HG03378 (cell line): Measurements from ENCODE around the gene NEDD1.

Experiments
- ATAC-seq: cut with Tn5 transposase; IDR thresholded peaks from one replicate; pipeline ENCODE4 v1.9.1; 2021; ENCODE audit warnings: mild to moderate bottlenecking, moderate library complexity; ENCODE audit not compliant: unreplicated experiment

NEDD1 gene

DNA sequence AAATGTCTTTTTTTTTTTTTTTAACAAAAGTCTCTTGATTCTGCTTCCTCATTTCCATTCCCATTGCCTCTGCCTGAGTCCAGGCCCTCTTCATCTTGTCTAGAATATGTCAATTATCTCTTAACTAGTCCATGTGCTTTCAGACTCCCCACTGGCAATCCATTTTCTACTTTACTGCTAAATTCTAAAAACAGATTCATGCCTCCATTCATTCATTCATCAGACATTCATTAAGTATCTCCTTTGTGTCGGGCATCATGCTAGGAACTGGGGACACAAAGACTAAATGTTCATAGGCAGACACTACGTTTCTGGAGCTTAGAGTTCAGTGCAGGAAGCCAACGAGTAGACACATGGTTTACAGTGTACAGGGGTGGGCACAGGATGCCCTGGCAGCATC, 9.6 kb upstream of the NEDD1 start:
- no peak for ATAC-seq

DNA sequence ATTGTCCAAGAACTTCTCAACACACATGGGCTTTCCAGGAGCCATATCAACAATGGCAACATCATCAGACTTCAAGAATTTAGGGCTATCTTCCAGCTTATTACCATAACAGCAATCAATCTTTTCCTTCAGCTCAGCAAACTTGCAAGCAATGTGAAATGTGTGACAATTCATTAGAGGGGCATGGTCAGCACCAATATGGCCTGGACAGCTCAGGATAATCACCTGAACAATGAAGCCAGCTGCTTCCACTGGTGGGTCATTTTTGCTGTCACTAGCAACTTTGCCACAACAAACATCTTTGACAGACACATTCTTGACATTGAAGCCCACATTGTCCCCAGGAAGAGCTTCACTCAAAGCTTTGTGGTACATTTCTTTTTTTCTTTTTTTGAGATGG, 5.9 kb upstream of the NEDD1 start:
- no peak for ATAC-seq

DNA sequence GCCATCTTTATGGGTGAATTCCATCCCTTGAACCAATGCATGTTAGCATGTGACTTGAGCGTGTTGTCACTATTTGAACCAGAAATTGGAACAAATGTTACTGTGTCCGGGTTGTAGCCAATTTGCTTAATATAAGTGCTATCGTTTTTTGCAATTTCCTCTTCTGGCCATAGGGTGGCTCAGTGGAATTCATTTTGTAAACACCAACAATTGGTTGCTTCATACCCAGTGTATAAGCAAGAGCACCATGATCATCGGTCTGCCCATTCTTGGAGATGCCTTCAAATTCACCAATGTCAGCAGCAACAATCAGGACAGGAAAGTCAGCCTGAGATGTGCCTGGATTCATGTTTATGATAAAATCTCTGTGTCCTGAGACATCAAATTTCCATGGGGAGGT, 5.0 kb upstream of the NEDD1 start:
- ATAC-seq = peak; percentile 43

DNA sequence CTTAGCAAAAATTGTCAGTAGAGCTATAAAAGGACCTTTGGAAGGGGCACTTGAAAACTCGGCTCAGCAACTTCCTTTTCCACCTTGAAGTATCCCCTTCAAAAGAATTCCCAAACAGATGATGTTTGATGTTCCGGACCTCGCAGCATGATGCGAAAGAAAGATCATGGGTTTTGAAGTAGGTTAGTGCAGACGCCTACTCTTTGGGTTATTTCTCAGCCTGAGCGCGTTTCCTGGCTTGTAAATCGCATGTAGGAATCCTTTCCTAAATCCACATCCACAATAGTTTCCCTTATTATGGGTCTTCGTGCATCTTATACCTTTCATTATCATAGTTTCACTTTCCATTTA, 584 bp upstream of the NEDD1 start:
- ATAC-seq = no peak

DNA sequence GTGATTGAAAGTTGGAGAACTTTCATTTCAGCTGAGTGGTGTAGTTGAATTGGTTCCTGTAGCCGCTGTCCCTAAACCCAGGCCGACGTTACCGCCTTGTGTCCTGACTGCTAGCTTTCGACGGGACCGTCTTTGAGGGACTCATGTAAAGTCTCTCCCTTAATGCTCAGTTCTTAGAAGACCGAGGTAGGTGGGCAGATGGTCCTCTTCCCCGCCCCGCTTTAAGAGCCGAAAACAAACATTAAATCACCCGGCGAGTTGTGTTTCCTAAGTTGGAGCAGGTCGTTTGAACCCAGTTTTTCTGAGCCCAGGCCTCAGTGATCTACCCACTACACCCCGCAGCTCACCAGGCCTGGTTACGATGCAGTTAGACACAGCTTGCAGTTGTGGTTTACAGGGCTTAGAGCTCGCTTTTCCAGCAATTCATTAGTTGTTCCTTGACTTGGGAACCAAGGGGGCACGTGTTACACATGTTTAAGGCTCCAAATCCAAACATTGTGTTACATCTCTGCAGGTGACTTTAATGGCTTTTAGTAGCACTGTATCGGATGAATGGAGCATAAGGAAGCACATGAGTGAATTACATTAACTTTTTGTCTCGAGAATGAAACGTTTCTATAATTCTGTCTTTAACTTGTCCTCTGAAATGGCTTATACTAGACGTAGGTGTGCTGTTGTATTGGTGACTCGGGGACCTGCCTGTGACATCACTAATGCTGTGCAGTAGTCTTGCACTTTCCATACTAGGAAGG, 790 bp downstream of the NEDD1 start:
- ATAC-seq = peak; percentile 42

DNA sequence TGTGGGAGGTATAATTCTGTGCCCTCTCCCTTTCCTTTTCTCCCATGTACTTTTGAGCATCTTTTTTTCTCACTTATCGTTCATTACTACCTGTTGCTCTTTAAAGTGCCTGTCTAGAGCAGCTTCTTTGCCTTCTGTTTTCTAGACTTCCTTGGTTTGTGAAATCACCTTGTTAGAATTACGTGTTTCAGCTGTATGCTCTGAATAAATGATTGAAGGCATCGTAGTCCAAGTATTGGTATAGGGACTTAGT, 1.3 kb downstream of the NEDD1 start:
- no peak for ATAC-seq

DNA sequence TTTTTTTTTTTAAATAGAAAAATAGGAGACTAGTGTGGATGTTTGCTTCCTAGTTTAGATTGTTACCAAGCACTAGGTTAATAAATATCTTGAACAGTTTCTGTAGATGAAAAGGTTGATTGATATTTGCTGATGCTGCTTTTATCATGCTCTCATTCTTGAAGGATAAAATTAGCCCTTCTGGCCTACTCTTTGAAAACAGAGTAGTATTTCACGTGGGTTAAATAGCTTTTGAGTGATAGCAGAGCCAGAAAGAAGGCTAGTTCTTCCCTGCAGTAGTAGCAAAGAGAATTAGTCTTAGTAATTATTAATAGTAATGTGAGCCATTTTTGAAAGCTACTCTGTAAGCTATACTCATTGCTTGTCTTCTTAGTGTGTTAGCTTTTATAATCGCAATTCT, 5.2 kb downstream of the NEDD1 start:
- ATAC-seq = no peak

DNA sequence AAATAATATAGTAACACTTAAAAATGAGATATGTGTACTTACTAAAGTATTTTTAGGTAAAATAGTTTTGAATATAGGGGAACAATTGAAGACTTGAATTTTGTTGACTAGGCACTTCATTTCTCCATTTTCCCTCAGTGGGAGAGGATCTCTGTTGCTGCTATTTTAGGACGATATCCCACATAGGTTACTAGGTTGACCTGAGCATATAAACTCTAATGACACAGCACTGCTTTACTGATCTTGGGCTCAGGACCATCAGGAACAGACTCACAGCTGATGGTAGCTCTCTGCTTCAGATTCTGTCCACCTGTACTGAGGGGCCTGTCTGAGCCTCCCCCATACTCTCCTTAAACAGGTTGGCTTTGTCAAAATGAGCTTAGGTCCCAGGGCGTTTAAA, 5.9 kb downstream of the NEDD1 start:
- ATAC-seq = no peak

DNA sequence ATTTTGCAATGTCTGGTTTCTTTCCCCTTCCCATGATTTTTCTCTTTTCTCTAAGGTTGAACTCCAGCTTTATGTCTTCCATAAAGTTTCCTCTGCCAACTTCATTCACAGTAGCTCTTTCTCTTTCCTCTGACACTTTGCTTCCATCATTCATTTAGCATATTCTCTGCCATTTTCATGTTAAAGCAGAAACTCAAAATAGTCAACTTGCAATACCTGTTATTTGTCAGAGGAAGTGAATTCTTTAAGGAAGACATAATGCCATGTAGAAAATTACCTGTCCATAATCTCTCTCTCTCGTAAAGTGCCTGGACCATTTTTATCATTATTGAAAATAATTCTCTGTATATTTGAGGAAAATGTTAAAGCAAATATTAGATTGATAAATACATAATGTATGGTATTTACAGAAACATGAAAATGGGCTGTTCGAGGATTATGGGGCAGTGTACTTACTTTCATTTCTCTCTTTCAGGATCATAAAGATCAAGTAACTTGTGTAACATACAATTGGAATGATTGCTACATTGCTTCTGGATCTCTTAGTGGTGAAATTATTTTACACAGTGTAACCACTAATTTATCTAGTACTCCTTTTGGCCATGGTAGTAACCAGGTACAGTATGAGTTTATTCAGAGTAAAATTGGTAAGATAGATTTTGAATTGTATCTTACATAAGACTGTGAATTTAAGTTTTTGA, 12.6 kb downstream of the NEDD1 start:
- ATAC-seq = no peak

DNA sequence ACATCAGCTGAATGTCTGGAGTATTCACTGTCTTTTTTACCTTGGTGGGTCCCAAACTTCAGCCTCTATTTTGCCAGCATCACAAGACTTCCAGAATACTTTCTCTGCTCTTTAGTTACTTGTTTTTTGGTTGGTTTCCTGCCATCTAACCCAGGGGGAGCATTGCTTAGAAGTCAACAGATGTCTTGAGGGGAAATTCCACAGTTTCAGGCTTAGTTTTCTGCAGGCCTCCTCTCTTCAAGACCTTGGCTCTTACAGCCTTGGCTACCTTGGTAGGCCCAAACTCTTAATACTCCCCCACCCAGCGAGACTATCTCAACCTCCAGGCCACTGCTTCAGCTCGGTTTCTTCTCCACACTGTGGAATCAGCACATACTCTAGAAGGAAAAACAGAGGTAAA, 41.7 kb downstream of the NEDD1 start:
- no peak for ATAC-seq

DNA sequence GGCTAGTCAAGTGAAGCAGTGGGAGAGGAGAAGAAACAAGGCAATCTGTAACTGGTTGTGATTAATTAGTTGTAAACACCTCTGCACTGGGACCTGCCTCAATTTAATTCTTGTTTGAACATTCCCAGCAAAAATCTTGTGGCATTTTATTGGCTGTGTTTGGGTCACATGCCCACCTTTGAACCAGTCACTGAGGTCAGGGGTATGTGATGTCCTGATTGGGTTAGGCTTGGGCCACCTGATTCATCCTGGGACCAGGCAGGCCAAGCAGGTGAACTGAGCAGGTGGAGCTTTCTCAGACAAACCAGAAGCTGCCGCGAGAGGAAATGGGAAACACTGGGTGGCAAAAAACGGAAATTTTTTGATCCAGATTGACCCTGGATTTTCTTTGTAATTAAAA, 72.5 kb downstream of the NEDD1 start:
- ATAC-seq = no peak

DNA sequence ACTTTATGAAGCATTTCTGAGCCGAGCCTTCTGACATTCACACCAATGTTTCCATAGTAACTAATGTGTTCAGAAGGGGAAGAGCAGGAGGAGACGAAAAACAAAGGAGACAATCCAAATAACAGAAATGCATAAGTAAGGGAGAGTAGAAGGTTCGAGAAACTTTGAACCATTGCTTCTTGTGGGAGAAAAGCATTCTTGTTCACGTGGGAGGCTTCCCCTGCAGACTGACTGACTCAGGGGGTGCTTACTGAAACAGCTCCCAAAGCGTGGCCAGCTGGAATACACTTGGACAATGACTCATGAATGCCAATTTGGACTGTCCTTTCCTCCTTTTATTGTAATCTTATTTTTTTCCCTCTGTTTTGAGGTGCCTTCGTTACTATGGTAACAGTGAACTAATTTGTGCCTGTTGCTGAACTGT, 73.9 kb downstream of the NEDD1 start:
- no peak for ATAC-seq

DNA sequence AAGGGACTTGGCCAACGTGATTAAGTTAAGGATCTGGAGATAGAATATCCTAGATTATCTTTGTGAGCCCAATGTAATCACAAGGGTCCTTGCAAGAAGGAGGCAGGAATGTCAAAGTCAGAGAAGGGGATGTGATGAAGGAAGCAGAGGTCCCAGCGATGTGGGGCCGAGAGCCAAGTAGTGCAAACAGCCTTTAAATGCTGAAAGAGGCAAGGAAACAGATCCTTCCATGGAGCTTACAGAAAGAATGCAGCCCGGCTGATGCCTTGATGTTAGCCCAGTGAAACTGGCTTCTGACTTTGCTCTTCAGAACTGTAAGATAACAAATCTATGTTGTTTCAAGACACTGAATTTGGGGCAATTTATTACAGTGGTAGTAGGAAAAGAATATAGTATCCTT, 74.9 kb downstream of the NEDD1 start:
- no peak for ATAC-seq

DNA sequence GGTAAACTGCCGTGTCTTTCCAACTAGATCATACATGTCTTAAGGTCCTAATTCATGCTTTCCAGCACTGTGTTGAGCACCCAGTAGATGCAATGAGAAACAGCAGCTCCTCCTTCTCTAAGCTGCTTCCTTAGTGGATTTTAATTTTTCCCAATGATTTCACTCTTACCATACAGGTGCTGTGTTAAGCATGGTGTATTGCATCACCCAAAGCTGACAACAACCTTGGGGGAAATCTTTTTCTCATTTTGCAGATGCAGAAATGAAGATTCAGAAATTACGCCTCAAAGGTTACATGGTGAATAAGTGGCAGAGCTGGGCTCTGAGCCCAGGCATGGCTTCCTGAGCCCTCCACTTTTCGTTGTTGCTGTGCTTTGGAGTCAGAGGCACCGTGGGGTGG, 75.6 kb downstream of the NEDD1 start:
- no peak for ATAC-seq

DNA sequence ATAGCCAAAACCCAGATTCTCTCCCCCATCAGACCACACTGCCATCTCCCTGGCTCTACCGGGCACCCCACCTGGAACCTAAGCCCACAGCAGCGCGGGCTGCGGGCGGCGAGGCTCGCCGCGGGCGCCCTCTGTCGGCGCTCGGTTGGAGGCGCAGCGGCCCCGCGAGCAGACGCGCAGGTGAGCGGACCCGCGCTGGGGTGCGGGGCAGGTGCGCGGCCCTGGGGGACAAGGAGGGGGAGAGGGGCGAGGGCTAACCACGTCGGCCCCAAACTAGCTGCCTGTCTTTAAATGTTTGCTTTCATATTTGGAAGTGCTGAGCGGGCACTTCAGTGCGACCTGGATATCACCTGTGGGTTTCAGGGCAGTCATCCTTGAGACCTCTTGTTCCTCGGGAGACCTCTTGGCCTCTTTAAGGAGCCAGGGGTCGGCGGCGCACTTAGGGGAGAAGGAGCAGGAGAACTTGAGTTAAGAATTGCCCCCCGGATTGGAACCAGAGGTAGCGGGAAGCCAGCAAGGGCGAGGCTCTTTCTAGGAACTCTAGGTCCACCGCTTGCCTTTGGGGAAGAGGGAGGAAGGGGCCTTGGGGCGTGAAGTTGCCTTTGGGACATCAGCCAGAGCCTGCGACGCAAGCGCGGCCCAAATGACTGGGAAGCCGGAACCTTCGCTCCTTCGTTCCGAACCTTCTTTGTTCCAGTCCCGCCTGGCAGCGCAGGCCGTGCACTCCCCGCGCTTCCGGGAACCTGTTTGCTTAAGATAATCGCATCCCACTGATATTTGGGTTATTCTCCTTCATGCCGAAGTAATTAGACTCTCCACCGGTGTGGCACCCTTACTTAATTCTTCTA, 78.7 kb downstream of the NEDD1 start:
- no peak for ATAC-seq

DNA sequence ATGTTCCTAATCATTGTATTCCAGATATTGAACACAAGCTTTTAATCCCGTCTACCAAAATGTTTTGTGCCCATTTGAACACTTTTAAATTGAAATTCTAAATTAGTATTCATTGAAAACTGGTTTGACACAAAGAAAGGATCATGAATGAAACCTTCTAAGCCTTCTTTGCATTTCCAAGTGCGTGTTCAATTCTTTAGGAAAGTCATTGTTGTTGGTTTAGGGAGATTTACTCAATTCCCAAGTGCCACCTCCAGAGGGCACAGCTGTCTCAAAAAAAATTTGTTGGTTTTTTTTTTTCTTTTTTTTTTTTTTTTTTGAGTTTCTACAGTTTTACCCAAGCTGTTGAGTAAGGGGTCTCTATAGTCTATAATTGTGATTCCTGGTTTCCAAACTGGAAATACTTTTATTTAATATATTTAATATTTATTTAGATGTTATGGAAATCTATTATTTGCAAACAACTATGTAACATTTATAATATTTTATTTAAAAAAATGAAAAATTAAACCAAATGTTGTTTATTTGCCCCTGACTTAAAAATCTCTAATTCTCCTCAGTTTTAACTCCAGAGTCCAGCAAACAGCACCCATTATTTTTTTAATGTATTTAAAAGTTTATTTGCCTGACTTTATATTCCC, 79.9 kb downstream of the NEDD1 start:
- no peak for ATAC-seq

DNA sequence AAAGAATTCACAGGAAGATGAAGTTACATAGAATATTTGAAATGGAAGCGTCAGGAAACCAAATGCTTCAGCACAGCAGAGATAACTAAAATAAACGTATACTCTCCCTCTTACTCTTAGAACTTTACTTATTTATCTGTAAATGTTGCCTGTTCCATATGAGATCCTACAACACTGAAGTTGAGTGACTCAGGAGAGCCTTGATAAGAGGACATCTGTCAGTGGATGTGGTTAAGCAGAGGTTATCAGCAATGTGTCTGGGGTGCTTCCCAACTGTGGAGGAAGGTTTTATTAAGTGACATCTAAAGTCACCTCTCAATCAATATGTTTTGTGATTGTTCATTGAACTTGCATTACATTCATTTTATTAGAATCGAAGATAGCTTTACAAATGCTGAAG, 81.9 kb downstream of the NEDD1 start:
- ATAC-seq = no peak

DNA sequence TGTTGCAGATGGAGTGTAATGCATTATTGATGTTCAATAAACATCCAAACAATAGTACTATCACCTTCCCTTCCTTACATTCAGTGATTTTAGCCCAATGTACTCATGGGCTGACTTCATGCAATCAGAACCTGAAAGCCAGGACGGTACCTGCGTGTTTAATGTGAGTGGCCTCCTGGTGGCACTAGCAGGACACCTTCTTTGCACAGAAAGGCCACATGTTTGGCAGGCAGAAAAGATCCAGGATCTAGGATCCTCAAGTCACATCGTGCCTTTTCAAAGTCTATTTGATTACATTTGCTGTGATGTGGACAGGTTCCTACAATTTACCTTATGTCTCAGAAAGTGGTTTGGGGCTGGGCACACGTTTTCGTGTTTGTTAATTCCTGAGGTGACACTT, 82.9 kb downstream of the NEDD1 start:
- no peak for ATAC-seq

DNA sequence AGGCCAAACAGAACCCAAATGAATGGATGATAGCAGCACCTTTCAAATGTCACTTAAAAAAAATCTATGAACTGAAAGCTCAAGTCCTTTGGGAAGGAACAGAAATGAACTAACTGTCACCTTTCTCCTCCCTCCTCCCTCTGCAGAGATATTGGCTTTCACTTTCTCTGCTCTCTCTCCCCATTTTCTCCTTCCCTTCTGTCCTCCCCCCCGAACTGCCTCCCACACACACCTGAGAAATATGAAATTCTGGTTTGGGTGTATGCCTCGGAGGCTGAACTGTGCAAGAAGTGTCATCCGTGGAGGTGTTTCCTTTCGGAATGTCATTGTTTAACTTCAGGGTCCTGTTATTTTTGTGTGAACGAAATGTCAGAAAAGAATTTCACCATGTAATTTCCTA, 87.8 kb downstream of the NEDD1 start:
- no peak for ATAC-seq

DNA sequence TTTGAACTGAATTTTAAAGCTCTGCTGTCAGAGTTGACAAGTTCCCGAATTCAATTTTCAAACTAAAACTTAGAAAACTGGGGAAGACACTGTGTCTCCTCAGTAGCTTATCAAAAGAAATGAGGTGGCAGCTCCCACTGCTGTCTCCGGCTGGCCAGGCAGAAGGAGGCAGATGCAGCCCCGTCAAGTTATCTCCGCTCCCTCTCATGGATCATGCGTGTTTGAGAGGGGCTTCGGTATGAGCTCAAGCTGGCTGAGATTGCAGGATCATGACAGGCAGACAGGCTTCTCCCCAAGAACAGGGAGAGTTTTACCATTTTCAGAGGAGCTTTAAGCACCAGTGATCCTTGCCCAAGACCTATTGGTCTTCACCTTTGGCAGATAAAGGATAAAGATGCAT, 88.8 kb downstream of the NEDD1 start:
- ATAC-seq = no peak

DNA sequence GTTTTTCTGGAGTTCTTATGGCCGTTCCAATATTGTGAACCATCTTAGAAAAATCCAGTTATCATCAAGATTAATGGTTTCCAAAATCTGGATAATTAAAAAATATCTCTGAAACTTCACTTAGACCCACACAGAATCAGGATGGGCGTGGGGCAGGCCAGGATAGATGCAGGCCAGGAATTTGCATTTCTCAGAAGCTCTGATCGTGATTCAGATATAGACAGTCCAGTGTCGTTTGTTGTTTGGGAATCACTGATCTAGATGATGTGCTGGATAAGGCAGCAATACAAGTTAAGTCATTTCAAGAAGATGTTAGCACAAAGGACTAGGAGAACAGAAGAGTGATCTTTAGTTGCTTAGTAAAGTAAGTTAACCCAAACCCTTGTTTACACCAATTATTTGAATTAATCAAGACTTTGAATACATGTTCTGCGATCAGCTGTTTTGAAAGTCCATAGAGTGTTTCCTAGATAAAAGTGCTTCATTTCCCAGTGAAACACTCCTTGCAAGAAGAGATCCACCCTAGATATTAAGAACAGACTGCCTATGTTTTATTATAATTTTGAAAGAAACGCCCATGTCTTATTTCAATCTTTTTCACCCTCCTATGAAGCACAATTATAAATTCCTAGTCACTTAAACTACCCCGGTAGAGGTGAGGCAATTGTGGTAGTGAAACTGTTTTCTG, 90.9 kb downstream of the NEDD1 start:
- no peak for ATAC-seq
